GM12878 (cell line): ENCODE results near the gene BCL2L13.

Experiments used
- BRCA1 ChIP-seq: IDR thresholded peaks from 2 replicates; pipeline ENCODE4 v1.6.1; 2011; ENCODE audit warnings: low read depth, low read length, improper control_type of control experiment
- CHD2 ChIP-seq: IDR thresholded peaks from 2 replicates; pipeline ENCODE4 v1.6.1; 2011; ENCODE audit warnings: low read depth, low read length, improper control_type of control experiment, borderline replicate concordance
- ESRRA ChIP-seq: IDR thresholded peaks from 2 replicates; pipeline ENCODE4 v1.6.1; 2012; ENCODE audit warnings: mild to moderate bottlenecking, low read length, improper control_type of control experiment

- TF ChIP-seq BRCA1 (no peak), ESRRA (no peak), CHD2 (no peak)
These were observed 62.2 kb downstream of the BCL2L13 start for GRCh38 chr22:17700778-17701177.
